HG02884 (cell line): ENCODE results near the gene PRR20G.
"Not testable (repeated sequence)": the region's sequence is repeated elsewhere in the genome, so short reads cannot be mapped to it uniquely, and the experiment has no call there.

Experiments
- ATAC-seq: cut with Tn5 transposase; IDR thresholded peaks from one replicate; pipeline ENCODE4 v1.9.1; 2021; ENCODE audit warnings: mild to moderate bottlenecking, moderate library complexity; ENCODE audit not compliant: unreplicated experiment

PRR20G gene

DNA sequence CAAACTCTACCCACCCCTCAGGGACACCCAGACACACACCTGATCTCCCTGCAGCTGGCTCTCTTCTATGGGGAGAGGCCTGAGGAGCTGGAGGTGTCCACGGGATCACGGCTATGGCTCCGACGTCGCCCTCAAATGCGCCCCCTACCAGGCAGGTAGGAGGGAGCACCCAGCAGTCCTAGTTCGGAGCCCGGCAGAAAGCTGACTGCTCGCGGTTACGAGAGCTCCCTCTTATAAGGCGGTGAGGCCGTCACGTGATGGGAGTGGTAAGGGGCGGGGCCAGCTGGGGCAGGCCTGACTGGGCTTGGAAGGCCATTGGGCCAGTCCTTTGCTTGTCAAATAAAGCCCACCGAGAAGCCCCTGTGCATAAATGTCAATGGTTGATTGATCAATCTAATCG lies at the start of gene PRR20G:
PRR20G (minus strand) TSS at position 207 of the 400 bp plus-strand sequence. CDS start 681 bp downstream, outside the sequence.
- no peak for ATAC-seq

- no peak for ATAC-seq
These were observed 49.2 kb upstream of the PRR20G start for GRCh38 chr3:127337001-127337400.

DNA sequence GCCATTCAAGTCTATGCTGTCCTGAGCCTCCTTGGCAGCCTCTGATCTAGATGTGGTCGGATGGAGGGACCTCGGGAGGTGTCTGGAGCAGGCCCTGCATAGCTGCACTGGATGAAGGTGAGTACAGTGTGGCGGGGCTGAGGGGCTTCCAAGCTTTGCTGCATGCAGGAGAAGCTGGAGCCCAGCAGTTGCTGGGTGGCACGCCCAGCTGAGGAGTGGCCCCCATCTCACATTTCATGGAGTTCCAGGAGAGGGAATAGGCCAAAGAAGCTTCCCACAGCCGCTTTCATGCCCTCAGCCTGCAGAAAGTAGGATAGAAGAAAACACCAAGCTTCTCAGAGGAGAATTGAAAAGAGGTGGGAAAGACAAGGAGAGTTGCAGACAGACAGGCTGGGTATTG lies 48.3 kb upstream of the PRR20G start:
- no peak for ATAC-seq

DNA sequence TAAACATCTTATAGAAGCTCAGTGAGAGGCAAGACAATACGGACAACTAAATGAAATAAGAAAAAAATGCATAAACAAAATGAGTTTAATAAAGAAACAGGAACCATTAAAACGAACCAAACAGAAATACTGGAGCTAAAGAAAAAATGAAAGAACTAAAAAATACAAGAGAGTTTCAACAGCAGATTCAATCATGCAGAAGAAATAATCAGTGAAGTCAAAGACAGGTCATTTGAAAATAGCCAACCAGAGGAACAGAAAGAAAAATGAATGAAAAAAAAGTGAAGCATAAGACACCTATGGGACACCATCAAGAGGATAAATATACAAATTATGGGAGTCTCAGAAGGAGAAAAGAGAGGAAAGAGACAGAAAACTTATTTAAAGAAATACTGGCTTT lies 42.5 kb upstream of the PRR20G start:
- ATAC-seq: no peak

GRCh38 chr3:127329631-127330285 lies 41.9 kb upstream of the PRR20G start:
- no peak for ATAC-seq

DNA sequence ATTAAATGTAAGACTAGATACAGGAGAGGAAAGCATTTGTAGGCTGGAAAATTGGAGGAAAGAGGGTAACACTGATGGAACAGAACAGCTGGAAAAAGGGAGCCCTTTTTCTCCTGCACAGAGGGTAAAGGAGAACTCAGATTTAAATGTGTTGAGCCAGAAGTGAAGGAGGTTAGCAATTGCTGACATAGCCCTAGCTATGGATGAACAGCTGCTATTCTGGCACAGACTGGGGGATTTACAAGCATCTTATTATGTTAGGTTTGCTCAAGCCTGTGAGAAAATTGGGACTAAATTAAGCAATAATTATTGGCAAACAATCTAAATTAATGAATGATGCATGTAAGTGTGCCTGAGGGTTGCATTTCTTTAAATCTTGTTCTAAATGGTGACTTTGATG lies 40.6 kb upstream of the PRR20G start:
- no peak for ATAC-seq

GRCh38 chr3:127326341-127326740 lies 38.5 kb upstream of the PRR20G start:
- ATAC-seq: no peak

DNA sequence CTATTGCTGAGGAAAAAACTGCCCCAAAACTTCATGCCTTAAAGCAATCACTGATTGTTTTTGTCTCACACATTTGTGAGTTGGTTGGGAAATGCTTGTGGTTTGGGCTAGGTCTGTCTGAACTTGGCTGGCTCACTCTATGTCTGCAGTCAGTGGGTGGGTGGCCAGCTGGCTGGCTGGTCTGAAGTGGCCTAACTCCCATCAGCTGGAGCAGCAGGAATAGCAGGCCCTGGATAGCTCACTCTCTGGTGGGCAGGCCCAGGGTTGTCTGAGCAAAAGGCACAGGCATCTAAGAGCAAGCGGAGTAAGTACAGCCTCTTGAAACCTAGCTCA lies 37.7 kb upstream of the PRR20G start:
- ATAC-seq: no peak

GRCh38 chr3:127324913-127325628 lies 37.2 kb upstream of the PRR20G start:
- ATAC-seq: no peak

DNA sequence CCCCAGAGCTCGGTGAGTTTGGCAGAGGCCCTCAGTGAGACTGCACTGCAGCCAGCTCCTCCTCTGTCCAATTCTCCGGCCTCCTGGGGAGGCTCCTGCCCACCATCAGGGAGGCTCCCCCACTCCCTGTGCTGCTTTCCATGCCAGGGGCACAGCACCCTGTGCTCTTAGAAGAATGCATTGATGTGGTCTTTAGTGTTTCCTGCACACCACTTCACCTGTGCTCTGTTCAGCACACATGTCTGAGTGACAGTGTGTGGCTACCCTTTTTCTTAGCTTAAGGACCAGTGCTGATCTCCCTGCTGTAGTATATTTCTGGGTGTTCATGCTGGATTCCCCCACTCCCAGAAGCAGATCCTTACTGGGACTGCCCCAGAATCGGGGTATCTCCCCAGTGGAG lies 36.2 kb upstream of the PRR20G start:
- no peak for ATAC-seq

GRCh38 chr3:127323581-127323980 lies 35.7 kb upstream of the PRR20G start:
- ATAC-seq: no peak

DNA sequence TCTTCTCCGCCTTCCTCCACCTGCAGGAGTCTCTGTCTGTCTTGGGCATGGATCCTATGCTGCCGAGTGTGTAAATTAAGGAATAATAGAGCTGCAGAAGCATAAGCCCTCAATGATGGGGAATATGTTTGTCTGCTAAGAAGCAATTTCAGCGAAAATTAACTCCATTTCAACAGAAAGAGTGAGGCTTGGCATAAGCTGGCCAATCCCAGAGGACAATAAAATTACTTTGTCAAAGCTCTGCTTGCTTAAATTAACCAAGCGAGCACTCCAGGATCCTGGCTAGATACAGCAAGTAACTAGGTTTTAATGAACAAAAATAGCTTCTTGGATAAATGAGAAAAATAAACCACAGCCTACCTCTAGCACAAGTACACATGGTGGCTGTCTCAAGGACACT lies 33.5 kb upstream of the PRR20G start:
- ATAC-seq: no peak

DNA sequence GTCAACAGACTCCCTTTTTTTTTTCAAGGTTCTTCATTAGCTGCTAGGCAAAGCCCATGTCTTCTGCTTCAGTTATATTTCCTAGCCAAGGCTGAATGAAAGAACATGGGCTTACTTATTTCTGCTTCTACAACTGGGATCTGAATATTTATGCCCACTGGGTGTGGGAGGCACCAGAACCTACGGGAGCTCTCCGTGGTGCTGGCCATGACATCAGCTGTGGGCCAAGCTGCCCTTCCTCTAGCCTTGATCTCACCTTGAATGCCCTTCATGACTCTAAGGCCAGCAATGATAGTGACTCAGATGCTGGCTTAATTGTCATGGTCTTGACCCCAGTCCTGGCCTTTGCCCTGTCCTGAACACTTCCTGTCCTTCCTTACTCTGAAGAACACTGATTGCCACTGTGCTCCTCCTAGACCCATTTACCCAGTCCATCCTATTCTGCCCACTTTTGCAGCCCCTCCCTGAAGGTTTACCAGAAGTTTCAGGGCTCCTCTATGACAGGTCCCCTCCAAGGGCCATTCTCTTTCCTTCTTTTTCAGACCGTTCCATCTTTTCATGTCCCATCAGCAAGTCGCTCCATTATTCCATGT lies 32.8 kb upstream of the PRR20G start:
- ATAC-seq: no peak

GRCh38 chr3:127316685-127317084 lies 28.8 kb upstream of the PRR20G start:
- ATAC-seq: no peak

- ATAC-seq: no peak
These were observed 25.0 kb upstream of the PRR20G start for GRCh38 chr3:127312818-127313217.

GRCh38 chr3:127308821-127309220 lies 21.0 kb upstream of the PRR20G start:
- ATAC-seq: not testable (repeated sequence)

DNA sequence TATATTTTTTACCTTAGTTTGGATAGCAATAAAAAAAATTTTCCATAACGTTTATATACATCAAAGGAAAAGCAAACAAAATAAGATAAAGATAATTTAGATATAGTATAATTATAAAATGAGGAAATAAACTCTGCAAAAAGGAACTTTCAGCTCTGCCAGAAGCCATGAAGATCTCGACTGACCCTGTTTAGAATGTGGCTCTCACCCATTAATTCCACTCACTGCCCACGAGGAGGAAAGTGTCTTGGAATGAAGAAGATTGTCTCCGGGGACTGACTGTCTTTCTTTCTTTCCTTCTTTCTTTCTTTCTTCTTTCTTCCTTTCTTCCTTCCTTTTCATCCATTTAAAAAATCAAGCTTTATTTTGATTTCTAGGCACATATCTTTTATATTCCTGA lies 20.1 kb upstream of the PRR20G start:
- ATAC-seq: no peak

DNA sequence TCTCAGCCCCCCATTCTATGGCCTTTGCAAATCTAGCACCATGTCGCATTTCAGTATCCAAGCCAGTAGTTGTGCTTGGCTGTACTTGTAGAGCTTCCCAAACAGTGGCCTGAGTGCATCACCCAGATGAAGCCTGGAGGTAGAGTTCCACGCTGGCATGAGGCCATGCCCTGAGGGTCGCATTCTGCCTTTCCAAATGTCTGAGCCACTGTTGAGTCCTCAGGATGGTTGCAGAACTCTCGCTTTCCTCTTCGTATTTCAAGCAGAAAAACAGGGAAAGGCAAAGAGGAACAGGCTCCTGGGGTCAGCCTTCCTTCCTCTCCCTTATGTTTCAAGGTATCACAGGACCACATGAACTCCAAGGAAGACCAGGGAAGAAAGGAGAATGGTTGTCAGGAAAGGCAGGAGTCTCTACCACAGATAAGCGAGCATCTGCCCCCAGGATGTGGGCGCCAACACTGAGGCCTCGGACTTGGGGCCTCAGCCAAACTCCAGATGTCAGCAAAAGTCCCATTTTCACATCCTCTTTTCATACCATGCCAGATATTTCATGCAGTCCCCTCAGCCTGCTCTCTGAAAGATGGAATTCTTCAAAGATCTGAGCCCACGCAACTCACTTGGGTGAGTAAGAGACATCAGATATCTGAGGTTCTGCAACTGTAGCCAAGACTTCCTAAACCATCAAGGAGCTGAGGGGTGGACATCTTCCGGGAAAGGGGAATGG lies 19.4 kb upstream of the PRR20G start:
- no peak for ATAC-seq

GRCh38 chr3:127306361-127307111 lies 18.7 kb upstream of the PRR20G start:
- ATAC-seq: no peak

GRCh38 chr3:127305499-127306060 lies 17.7 kb upstream of the PRR20G start:
- no peak for ATAC-seq
